IPS DF 6.9 (cell line): ENCODE data around the gene ZFP90.
"Not testable (repeated sequence)": the region's sequence is repeated elsewhere in the genome, so short reads cannot be mapped to it uniquely, and the experiment has no call there.

Source experiments
- DNase-seq: peaks from one replicate; pipeline ENCODE4 v3.0.0-alpha.2; 2013; ENCODE audit warnings: low read depth, low spot score
- H3K27ac ChIP-seq: one replicate; pipeline ENCODE4 v1.5.1; 2013; ENCODE audit warnings: low read length, control low read depth
- H3K27me3 ChIP-seq: 2 replicates; pipeline ENCODE4 v1.6.1; 2013; ENCODE audit warnings: mild to moderate bottlenecking, low read length; ENCODE audit not compliant: control insufficient read depth, insufficient read depth
- H3K36me3 ChIP-seq: 2 replicates; pipeline ENCODE4 v1.6.1; 2013; ENCODE audit warnings: low read length; ENCODE audit not compliant: control insufficient read depth, insufficient read depth
- H3K4me1 ChIP-seq: 2 replicates; pipeline ENCODE4 v1.6.1; 2013; ENCODE audit warnings: low read length; ENCODE audit not compliant: control insufficient read depth, insufficient read depth
- H3K4me3 ChIP-seq: 2 replicates; pipeline ENCODE4 v1.5.1; 2013; ENCODE audit warnings: mild to moderate bottlenecking, low read length
- H3K9me3 ChIP-seq: 2 replicates; pipeline ENCODE4 v1.6.1; 2013; ENCODE audit warnings: low read length, inconsistent platforms; ENCODE audit not compliant: control insufficient read depth, insufficient read depth
- WGBS: extraction: QIAGEN DNeasy Blood & Tissue Kit; methylation state at CpG from one replicate; pipeline ENCODE4 v1.1.7; 2013; ENCODE audit warnings: mixed read lengths, missing lambda C conversion rate; ENCODE audit not compliant: insufficient read length, insufficient coverage; 5-methylcytosine and 5-hydroxymethylcytosine counted together

Gene ZFP90

DNA sequence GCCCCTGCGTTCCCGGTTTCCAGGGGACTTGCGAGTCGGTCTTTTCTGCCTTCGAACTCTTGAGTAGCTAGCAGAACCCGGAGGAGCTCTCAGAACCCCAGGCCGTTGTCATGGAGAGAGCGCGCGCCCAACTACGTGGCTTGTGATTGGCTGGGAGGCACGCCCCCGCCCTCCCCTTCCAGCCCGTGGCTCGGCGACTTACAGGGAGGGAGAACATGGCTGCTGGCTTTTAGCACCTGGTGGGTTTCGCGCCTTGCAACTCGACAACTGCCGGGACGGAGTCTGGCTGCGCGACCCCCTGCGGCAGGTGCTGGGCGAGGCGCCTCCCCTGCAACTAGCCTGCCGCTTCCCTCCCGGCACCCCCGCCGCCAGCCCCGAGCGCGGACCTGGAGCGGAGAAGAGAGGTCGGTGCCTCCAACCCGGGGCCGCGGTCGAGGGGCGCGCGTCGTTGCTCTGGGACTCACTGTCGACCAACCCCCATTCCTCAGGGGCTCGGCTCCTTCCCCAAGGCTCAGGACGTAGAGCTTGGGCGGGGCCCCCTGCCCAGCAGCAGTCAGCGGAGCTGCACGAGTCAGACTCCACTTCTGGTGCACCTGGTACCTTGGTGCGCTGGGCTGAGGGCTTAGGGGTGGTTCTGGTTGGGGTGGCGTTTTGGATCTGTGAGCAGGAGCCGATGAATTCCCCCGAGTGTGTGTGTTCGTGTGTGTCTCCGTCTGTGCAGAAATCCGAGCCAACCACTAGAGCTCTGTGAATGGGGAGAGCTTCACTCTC is 9.0 kb upstream of the ZFP90 start:
- no peaks in the 10 kb centered on the region for H3K36me3 ChIP-seq
- H3K4me1 ChIP-seq = no peaks in the 10 kb centered on the region; the same call in 1 of the 2 replicates
- WGBS = no CpG with 5 or more reads among the region's 56 CpGs
- DNase-seq = peak; percentile 82
- peak overlapping the region; percentile 67; the same call in 1 of the 2 replicates for H3K4me3 ChIP-seq
- H3K9me3 ChIP-seq = no peaks in the 10 kb centered on the region
- H3K27ac ChIP-seq = no peak overlapping the region
- H3K27me3 ChIP-seq = peaks cover 2% of the 10 kb centered on the region; the same call in 1 of the 2 replicates

DNA sequence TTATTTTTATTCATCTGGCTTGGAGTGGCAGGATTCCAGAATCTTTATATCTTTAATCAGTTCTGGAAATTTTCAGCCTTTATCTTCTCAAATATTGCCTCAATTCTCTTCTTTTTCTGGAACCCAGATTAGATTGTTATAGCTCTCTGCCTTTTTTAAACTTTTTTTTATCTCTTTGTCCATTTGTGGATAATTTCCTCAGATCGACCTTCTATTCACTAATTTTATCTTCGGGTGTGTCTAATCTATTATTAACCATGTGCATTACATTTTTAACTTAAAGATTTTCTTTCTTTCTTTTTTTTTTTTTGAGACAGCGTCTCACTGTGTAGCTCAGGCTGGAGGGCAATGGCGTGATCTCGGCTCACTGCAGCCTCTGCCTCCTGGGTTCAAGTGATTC is 5.2 kb upstream of the ZFP90 start:
- Histone ChIP-seq H3K4me3 (no peak overlapping the region), H3K27ac (no peak overlapping the region), H3K9me3 (no peaks in the 10 kb centered on the region), H3K4me1 (no peaks in the 10 kb centered on the region), H3K27me3 (peaks cover 2% of the 10 kb centered on the region; the same call in 1 of the 2 replicates), H3K36me3 (no peaks in the 10 kb centered on the region)
- DNase-seq = no peak
- WGBS = no CpG with 5 or more reads among the region's 5 CpGs

DNA sequence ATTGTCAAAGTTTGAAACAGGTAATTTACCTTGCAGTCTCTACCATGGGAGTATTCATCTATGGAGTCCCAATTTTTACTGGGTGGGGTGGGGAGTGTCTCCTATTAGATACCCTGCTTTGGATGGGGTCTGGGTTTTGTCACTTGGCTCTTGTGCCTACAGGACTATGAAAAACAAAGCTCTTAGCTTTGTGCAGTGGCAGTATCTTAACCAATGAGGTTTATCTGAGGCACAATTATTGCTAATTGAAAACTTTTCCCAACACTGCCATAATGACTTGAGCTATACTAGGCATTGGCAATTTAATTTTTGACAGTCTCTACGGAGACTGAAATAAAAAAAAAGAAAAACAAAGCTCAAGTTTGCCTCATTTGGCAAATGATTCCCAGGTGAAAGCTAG is 3.8 kb upstream of the ZFP90 start:
- DNase-seq = no peak
- no peak overlapping the region for H3K27ac ChIP-seq
- no peaks in the 10 kb centered on the region for H3K36me3 ChIP-seq
- no CpG with 5 or more reads among the region's 1 CpG for WGBS
- no peak overlapping the region for H3K4me3 ChIP-seq
- peaks cover 2% of the 10 kb centered on the region; the same call in 1 of the 2 replicates for H3K27me3 ChIP-seq
- H3K4me1 ChIP-seq = no peaks in the 10 kb centered on the region
- H3K9me3 ChIP-seq = no peaks in the 10 kb centered on the region

DNA sequence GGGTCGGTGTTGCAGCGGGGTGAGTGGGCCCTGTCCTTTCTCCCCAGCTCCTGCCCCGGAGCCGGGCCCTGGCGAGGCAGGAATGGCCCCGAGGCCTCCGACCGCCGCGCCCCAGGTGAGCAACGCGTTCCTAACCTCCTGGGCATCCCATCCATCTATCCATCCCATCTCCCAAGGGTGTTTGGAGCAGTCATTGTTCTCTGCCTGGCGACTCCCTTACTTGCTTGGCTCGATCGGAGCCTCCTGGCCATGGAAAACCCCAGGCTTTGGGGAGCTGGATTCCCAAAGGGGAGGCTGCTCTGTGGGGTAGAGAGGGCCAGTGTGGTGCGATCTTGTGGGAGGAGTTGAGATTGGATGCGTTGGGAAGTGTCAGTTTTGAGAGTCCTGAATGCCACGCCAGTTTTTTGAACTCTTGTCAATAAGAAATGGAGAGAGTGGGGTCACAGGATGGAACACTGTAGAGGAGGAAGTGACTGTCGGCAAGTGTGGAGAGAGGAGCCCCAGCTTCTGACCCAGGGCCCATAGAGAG is 684 bp downstream of the ZFP90 start:
- H3K4me3 ChIP-seq = peak overlapping the region; percentile 73; the same call in 1 of the 2 replicates
- no peaks in the 10 kb centered on the region for H3K4me1 ChIP-seq
- no peaks in the 10 kb centered on the region for H3K9me3 ChIP-seq
- H3K36me3 ChIP-seq = no peaks in the 10 kb centered on the region
- no peak for DNase-seq
- no peaks in the 10 kb centered on the region for H3K27me3 ChIP-seq
- no CpG with 5 or more reads among the region's 19 CpGs for WGBS
- H3K27ac ChIP-seq = no peak overlapping the region

DNA sequence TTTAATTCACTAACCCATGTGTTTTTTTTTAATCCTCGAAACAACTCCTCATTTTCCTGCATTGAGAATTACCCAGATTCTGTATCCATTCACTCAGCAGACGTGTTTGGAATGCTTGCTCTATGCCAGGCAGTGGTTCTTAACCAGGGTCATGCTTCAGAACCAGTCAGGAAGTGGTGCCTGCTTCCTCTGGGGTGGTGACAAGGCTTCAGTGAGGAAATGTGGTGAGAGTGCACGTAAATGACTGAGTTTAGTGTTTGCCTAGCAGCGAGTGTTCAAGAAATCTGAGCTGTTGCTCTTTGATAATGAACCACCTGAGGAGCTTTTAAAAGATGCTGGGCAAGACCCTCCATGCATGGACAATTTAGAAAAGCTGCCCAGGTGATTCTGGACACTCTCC is 9.9 kb downstream of the ZFP90 start:
- Histone ChIP-seq H3K36me3 (no peaks in the 10 kb centered on the region), H3K9me3 (no peaks in the 10 kb centered on the region), H3K27ac (no peak overlapping the region), H3K27me3 (no peaks in the 10 kb centered on the region), H3K4me3 (no peak overlapping the region), H3K4me1 (no peaks in the 10 kb centered on the region)
- DNase-seq = no peak
- WGBS = 100% methylated on average over 1 of the region's 4 CpGs

DNA sequence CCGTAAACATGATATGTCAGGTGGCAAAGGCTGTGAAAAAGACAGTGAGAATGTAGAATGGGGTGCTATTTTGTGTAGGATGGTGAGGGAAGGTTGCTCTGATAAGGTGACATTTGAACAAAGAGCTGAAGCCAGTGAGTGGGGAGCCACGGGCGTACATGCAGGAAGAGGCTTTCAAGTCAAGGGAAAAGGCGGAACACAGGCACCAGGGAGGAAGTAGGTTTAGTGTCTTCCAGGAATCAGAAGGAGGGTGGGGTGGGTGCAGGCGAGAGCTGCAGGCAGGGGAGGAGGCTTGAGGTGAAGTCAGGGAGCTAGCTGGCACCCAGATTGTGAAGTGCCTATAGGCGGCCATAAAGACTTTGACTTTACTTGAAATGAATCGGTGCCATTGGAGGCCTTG is 14.1 kb downstream of the ZFP90 start:
- Histone ChIP-seq H3K36me3 (peaks cover 5% of the 10 kb centered on the region; the same call in 1 of the 2 replicates), H3K27me3 (no peaks in the 10 kb centered on the region), H3K4me1 (no peaks in the 10 kb centered on the region), H3K9me3 (no peaks in the 10 kb centered on the region), H3K27ac (no peak overlapping the region), H3K4me3 (no peak overlapping the region)
- no peak for DNase-seq
- no CpG with 5 or more reads among the region's 7 CpGs for WGBS

DNA sequence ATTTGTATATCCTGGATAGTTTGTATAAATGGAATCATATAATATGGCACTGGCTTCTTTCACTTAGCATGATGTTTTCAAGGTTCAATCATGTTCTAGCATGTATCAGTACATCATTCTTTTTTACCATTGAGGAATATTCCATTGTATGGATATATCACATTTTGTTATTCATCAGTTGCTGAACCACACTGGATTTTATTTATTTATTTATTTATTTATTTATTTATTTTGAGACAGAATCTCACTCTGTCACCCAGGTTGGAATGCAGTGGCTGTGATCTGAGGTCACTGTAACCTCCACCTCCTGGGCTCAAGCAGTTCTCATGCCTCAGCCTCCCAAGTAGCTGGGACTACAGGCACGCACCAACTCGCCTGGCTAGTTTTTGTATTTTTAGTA is 21.2 kb downstream of the ZFP90 start:
- no CpG with 5 or more reads among the region's 2 CpGs for WGBS
- Histone ChIP-seq H3K36me3 (peaks cover 21% of the 10 kb centered on the region; the same call in 1 of the 2 replicates), H3K9me3 (peaks cover 19% of the 10 kb centered on the region)
- not testable (repeated sequence) for DNase-seq, H3K4me3 ChIP-seq, H3K27me3 ChIP-seq, H3K27ac ChIP-seq, H3K4me1 ChIP-seq

DNA sequence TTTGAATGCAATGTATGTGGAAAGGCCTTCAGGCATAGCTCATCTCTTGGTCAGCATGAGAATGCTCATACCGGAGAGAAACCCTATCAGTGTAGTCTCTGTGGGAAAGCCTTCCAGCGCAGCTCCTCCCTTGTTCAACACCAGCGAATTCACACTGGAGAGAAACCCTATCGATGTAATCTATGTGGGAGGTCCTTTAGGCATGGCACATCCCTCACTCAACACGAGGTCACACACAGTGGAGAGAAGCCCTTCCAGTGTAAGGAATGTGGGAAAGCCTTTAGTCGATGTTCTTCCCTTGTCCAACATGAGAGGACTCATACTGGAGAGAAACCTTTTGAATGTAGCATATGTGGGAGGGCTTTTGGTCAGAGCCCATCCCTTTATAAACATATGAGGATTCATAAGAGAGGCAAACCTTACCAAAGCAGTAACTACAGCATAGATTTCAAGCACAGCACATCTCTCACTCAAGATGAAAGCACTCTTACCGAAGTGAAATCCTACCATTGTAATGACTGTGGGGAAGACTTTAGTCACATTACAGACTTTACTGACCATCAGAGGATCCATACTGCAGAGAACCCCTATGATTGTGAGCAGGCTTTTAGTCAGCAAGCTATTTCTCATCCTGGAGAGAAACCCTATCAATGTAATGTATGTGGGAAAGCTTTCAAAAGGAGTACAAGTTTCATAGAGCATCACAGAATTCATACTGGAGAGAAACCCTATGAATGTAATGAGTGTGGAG is 24.7 kb downstream of the ZFP90 start:
- Histone ChIP-seq H3K27ac (no peak overlapping the region), H3K9me3 (peaks cover 23% of the 10 kb centered on the region), H3K4me3 (no peak overlapping the region), H3K36me3 (peaks cover 14% of the 10 kb centered on the region; the same call in 1 of the 2 replicates), H3K4me1 (no peaks in the 10 kb centered on the region), H3K27me3 (no peaks in the 10 kb centered on the region)
- no CpG with 5 or more reads among the region's 7 CpGs for WGBS
- DNase-seq = no peak

DNA sequence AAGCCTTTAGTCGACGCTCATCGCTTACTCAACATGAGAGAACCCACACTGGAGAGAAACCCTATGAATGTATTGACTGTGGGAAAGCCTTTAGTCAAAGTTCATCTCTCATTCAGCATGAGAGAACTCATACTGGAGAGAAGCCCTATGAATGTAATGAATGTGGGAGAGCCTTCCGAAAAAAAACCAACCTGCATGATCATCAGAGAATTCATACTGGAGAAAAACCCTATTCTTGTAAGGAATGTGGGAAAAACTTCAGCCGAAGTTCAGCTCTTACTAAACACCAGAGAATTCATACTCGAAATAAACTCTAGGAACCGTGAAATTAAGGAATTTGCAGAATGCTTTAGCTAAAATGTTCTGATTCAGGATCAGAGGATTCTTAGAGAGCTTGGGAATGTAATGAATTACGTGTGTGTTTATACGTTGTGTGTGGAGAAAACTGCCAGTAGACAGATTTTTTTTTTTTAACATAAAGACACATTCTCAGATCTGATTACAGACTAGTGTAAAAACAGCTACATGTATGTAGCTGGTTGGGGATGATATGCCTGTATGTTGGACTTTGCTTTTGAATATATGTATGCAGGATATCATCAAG is 25.4 kb downstream of the ZFP90 start:
- DNase-seq = no peak
- H3K4me3 ChIP-seq = no peak overlapping the region
- H3K9me3 ChIP-seq = peaks cover 23% of the 10 kb centered on the region

DNA sequence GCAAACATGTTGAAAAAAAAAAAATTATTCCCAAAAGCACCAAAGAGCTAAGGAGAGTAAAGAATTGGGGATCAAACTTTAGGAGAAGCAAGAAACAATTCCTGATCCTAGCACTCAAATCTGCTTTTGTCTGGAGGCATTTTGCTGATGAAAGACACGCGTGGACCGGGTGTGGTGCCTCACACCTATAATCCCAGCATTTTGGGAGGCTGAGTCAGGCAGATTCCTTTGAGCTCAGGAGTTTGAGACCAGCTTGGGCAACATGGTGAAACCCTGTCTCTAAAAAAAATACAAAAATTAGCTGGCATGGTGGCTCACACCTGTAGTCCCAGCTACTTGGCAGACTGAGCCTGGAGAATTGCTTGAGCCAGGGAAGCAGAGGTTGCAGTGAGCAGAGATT is 35.4 kb downstream of the ZFP90 start:
- H3K9me3 ChIP-seq = peaks cover 6% of the 10 kb centered on the region
- H3K27ac ChIP-seq = no peak overlapping the region
- WGBS = no CpG with 5 or more reads among the region's 3 CpGs
- H3K4me3 ChIP-seq = no peak overlapping the region
- H3K4me1 ChIP-seq = no peaks in the 10 kb centered on the region
- no peaks in the 10 kb centered on the region for H3K27me3 ChIP-seq
- no peak for DNase-seq
- H3K36me3 ChIP-seq = no peaks in the 10 kb centered on the region

More for the DNA sequence above, 25.4 kb downstream of the ZFP90 start:
- peaks cover 14% of the 10 kb centered on the region; the same call in 1 of the 2 replicates for H3K36me3 ChIP-seq
- no peaks in the 10 kb centered on the region for H3K4me1 ChIP-seq
- no peaks in the 10 kb centered on the region for H3K27me3 ChIP-seq
- H3K27ac ChIP-seq = no peak overlapping the region
- 100% methylated on average over 2 of the region's 9 CpGs for WGBS
